ENCODE measurements around the gene TNS3. TPM values are rescaled to one million over a fixed set of nuclear protein-coding genes. Genes with fewer than 3 reads are reported as not detected.
"Not testable (repeated sequence)": the region's sequence is repeated elsewhere in the genome, so short reads cannot be mapped to it uniquely, and the experiment has no call there.

Gene TNS3
- total and polyA plus RNA-seq, 10 donors = 17.7 to 247 (median 147) TPM

DNA sequence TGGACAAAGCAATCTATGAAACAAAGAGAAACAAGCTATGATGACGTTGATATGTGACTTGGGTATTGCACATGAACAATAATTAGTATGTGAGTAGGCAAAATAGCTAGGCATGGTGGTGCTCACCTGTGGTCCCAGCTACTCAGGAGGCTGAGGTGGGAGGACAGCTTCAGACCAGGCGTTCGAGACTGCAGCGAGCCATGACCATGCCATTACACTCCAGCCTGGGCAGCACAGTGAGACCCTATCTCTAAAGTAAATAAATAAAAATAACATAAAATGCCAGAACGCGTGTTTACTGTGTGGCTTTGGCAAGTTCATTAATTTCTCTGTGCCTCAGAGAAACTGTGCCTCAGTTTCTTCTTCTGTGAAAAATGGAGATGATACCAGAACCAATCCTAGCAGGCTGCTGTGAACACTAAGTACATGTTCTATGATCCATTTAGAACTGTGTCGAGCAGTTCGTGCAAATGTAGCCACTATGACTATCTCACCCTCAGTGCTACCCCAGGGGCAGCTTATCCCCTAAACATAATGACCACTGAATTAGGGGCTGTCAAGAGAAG, 9.3 kb upstream of the TNS3 start:
- Histone ChIP-seq H3K4me1 (peaks cover 0 to 37% (median 15%) of the 10 kb centered on the region in 6 donors), H3K27me3 (replicated peaks in 1 of 7) (no peaks in the 10 kb centered on the region), H3K9me3 (peaks cover 0 to 16% (median 6%) of the 10 kb centered on the region in 8 donors), H3K36me3 (no peaks in the 10 kb centered on the region), H3K27ac (peak overlapping the region in 2 of 8 donors; percentile 42 to 43), H3K4me3 (no peak overlapping the region)
- TF ChIP-seq, protein P1, sequence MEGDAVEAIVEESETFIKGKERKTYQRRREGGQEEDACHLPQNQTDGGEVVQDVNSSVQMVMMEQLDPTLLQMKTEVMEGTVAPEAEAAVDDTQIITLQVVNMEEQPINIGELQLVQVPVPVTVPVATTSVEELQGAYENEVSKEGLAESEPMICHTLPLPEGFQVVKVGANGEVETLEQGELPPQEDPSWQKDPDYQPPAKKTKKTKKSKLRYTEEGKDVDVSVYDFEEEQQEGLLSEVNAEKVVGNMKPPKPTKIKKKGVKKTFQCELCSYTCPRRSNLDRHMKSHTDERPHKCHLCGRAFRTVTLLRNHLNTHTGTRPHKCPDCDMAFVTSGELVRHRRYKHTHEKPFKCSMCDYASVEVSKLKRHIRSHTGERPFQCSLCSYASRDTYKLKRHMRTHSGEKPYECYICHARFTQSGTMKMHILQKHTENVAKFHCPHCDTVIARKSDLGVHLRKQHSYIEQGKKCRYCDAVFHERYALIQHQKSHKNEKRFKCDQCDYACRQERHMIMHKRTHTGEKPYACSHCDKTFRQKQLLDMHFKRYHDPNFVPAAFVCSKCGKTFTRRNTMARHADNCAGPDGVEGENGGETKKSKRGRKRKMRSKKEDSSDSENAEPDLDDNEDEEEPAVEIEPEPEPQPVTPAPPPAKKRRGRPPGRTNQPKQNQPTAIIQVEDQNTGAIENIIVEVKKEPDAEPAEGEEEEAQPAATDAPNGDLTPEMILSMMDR (IDR thresholded peaks at IDR 0.05 in 8 of 11, conservative IDR thresholded peaks at IDR 0.05 in 3 of 11) = no peak
- no peak for TF ChIP-seq POLR2AphosphoS5 (IDR thresholded peaks at IDR 0.05)
- no peak for TF ChIP-seq POLR2A (IDR thresholded peaks at IDR 0.05)
- WGBS, 5 donors = 89 to 96% (median 92%) methylated on average over 8 of the region's 8 CpGs
- intact Hi-C loops (cut with DNase I; ENCODE audit: low total_unique reads) = no loop called here
- DNase-seq = no peak

DNA sequence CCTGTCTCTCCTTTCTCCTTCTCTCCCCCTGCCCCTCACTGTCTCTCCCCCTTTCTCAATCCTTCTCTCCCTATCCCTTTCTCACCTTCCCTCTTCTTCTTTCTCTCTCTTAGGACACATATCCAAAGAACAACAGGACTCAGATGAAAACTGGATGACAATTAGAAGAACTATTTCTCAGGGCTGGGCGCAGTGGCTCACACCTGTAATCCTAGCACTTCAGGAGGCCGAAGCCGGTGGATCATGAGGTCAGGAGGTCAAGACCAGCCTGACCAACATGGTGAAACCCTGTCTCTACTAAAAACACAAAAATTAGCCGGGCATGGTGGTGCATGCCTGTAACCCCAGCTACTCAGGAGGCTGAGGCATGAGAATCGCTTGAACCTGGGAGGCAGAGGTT, 8.3 kb upstream of the TNS3 start:
- DNase-seq; intact Hi-C loops (cut with DNase I; ENCODE audit: low total_unique reads); H3K27me3 ChIP-seq (replicated peaks in 1 of 7); H3K4me3 ChIP-seq; H3K9me3 ChIP-seq; H3K36me3 ChIP-seq: not testable (repeated sequence)
- H3K27ac ChIP-seq = peak overlapping the region in 1 of 8 donors; percentile 28
- WGBS, 5 donors = 89 to 95% (median 91%) methylated on average over 5 of the region's 5 CpGs
- peaks cover 0 to 40% (median 15%) of the 10 kb centered on the region in 6 donors for H3K4me1 ChIP-seq

DNA sequence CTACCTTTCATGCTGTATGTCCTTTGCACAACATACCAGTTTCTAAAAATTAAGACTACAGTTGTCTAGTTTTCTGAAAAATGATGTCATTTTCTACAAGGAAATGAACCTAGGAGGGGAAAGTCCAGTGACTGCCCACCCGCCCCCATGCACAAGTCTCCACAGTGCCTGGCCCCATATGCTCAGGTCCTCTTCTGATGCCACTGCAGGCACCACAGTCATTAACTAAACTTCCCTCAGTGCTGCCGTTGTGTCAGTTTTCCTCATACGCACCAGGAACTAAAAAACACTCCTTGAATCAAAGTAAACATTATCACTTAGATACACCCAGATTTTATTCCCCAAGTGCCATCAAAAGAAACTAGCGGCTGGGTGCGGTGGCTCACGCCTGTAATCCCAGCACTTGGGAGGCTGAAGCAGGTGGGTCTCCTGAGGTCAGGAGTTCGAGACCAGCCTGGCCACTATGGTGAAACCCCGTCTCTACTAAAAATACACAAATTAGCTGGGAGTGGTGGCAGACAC, 6.9 kb upstream of the TNS3 start:
- TF ChIP-seq POLR2AphosphoS5 (IDR thresholded peaks at IDR 0.05) (no peak), POLR2A (IDR thresholded peaks at IDR 0.05) (no peak)
- TF ChIP-seq, protein P1 (IDR thresholded peaks at IDR 0.05 in 8 of 11, conservative IDR thresholded peaks at IDR 0.05 in 3 of 11) = no peak
- no peak overlapping the region for H3K27ac ChIP-seq
- H3K4me3 ChIP-seq = no peak overlapping the region
- H3K4me1 ChIP-seq = peaks cover 0 to 51% (median 18%) of the 10 kb centered on the region in 6 donors
- DNase-seq = no peak
- H3K27me3 ChIP-seq (replicated peaks in 1 of 7) = no peaks in the 10 kb centered on the region
- WGBS, 5 donors = 77 to 85% (median 82%) methylated on average over 8 of the region's 8 CpGs
- intact Hi-C loops (cut with DNase I; ENCODE audit: low total_unique reads) = no loop called here
- no peaks in the 10 kb centered on the region for H3K9me3 ChIP-seq
- H3K36me3 ChIP-seq = no peaks in the 10 kb centered on the region

DNA sequence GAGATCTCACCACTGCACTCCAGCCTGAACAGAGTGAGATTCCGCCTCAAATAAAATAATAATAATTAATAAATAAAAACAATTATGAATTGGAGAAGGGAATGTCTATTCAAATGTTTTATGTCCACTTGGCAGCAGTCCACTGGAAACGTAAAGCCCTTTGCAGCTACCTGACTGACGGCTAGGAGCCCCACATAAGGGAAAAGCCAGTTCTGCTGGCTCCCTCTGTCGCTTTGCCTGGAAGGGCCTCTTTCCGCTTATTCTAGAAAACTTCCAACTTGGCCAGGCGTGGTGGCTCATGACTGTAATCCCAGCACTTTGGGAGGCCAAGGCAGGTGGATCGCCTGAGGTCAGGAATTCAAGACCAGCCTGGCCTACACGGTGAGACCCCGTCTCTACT, 6.1 kb upstream of the TNS3 start:
- DNase-seq = no peak
- peaks cover 0 to 3% (median 0%) of the 10 kb centered on the region in 7 donors for H3K27me3 ChIP-seq (replicated peaks in 1 of 7)
- H3K27ac ChIP-seq = no peak overlapping the region
- WGBS, 5 donors = 92 to 97% (median 94%) methylated on average over 9 of the region's 9 CpGs
- peaks cover 0 to 59% (median 21%) of the 10 kb centered on the region in 6 donors for H3K4me1 ChIP-seq
- H3K36me3 ChIP-seq = no peaks in the 10 kb centered on the region
- TF ChIP-seq, protein P1 (IDR thresholded peaks at IDR 0.05 in 8 of 11, conservative IDR thresholded peaks at IDR 0.05 in 3 of 11) = no peak
- TF ChIP-seq POLR2AphosphoS5 (IDR thresholded peaks at IDR 0.05) = no peak
- TF ChIP-seq POLR2A (IDR thresholded peaks at IDR 0.05) = no peak
- intact Hi-C loops (cut with DNase I; ENCODE audit: low total_unique reads) = no loop called here
- H3K4me3 ChIP-seq = no peak overlapping the region
- H3K9me3 ChIP-seq = no peaks in the 10 kb centered on the region

All from spleen (tissue), 11 donors.